ENCODE results near the gene C1orf105. TPM values are rescaled to one million over a fixed set of nuclear protein-coding genes. Genes with fewer than 3 reads are reported as not detected.

Gene C1orf105
- total and polyA plus RNA-seq, 2 experiments from 2014 or later, result 3.2 to 21.5 TPM

- Histone ChIP-seq H3K4me3 (no peak overlapping the region), H3K36me3 (no peaks in the 10 kb centered on the region), H3K27ac (no peak overlapping the region), H3K4me1 (ENCODE audit: low read depth) (peaks cover 4% of the 10 kb centered on the region), H3K27me3 (no peaks in the 10 kb centered on the region), H3K9me3 (ENCODE audit: low read depth) (no peaks in the 10 kb centered on the region)
- DNase-seq (ENCODE audit: low read depth in 1 of 2, low spot score in 1 of 2), result no peak
- TF ChIP-seq CTCF (IDR thresholded peaks at IDR 0.05; ENCODE audit: low read depth, low read length), result no peak
Measured at GRCh38 chr1:172399756-172400721, 20.4 kb upstream of the C1orf105 start.

GRCh38 chr1:172400722-172401105 is 19.8 kb upstream of the C1orf105 start:
- Histone ChIP-seq H3K9me3 (ENCODE audit: low read depth) (no peaks in the 10 kb centered on the region), H3K4me1 (ENCODE audit: low read depth) (peaks cover 4% of the 10 kb centered on the region), H3K27me3 (no peaks in the 10 kb centered on the region), H3K27ac (no peak overlapping the region), H3K4me3 (no peak overlapping the region), H3K36me3 (no peaks in the 10 kb centered on the region)
- no peak for TF ChIP-seq CTCF (IDR thresholded peaks at IDR 0.05; ENCODE audit: low read depth, low read length)
- peak in 1 of 2 donors; percentile 15 for DNase-seq (ENCODE audit: low read depth in 1 of 2, low spot score in 1 of 2)

GRCh38 chr1:172401477-172401876 is 19.0 kb upstream of the C1orf105 start:
- TF ChIP-seq CTCF (IDR thresholded peaks at IDR 0.05; ENCODE audit: low read depth, low read length), result no peak
- no peaks in the 10 kb centered on the region for H3K9me3 ChIP-seq (ENCODE audit: low read depth)
- H3K4me1 ChIP-seq (ENCODE audit: low read depth), result peaks cover 4% of the 10 kb centered on the region
- H3K27me3 ChIP-seq, result no peaks in the 10 kb centered on the region
- no peak overlapping the region for H3K27ac ChIP-seq
- no peak overlapping the region for H3K4me3 ChIP-seq
- no peaks in the 10 kb centered on the region for H3K36me3 ChIP-seq
- no peak for DNase-seq (ENCODE audit: low read depth in 1 of 2, low spot score in 1 of 2)

- Histone ChIP-seq H3K36me3 (no peaks in the 10 kb centered on the region), H3K27me3 (no peaks in the 10 kb centered on the region), H3K4me3 (no peak overlapping the region), H3K27ac (no peak overlapping the region), H3K9me3 (ENCODE audit: low read depth) (no peaks in the 10 kb centered on the region), H3K4me1 (ENCODE audit: low read depth) (peaks cover 4% of the 10 kb centered on the region)
- peak; percentile 27 for TF ChIP-seq CTCF (IDR thresholded peaks at IDR 0.05; ENCODE audit: low read depth, low read length)
- DNase-seq (ENCODE audit: low read depth in 1 of 2, low spot score in 1 of 2), result peak; percentile 11 to 29
Measured at GRCh38 chr1:172401892-172402291, 18.6 kb upstream of the C1orf105 start.

GRCh38 chr1:172402878-172403569 is 17.5 kb upstream of the C1orf105 start:
- H3K4me1 ChIP-seq (ENCODE audit: low read depth), result peaks cover 4% of the 10 kb centered on the region

More at GRCh38 chr1:172402878-172403569, 17.5 kb upstream of the C1orf105 start:
- H3K36me3 ChIP-seq, result no peaks in the 10 kb centered on the region
- no peak overlapping the region for H3K4me3 ChIP-seq
- no peaks in the 10 kb centered on the region for H3K27me3 ChIP-seq
- no peak overlapping the region for H3K27ac ChIP-seq
- peak in 1 of 2 donors; percentile 19 for DNase-seq (ENCODE audit: low read depth in 1 of 2, low spot score in 1 of 2)
- no peaks in the 10 kb centered on the region for H3K9me3 ChIP-seq (ENCODE audit: low read depth)
- TF ChIP-seq CTCF (IDR thresholded peaks at IDR 0.05; ENCODE audit: low read depth, low read length), result no peak

Data from cardiac muscle cell (in vitro differentiated cells and primary cell).